GM12878 (cell line): ENCODE results near the gene SHROOM3. TPM values are rescaled to one million over a fixed set of nuclear protein-coding genes. Genes with fewer than 3 reads are reported as not detected.

Experiments
- ATAC-seq: fragments of 200-7000 bp; cut with Tn5 transposase; 3 replicates; pipeline ENCODE4 v1.9.1; 2020; ENCODE audit warnings: mild to moderate bottlenecking, moderate library complexity
- BruUV-seq: library from RNA; stranded (reverse); fragments of 400-500 nt; replicated peaks from 2 replicates; lab custom pipeline; 2021; lab: Mats Ljungman, UMichigan
- CTCF ChIA-PET: fragments of 300-600 bp; sonication (Branson Sonifier 250); formaldehyde crosslinking; extraction: SDS; loops from one replicate; lab custom pipeline; 2021; ENCODE audit warnings: inconsistent platforms; lab: Yijun Ruan, JAX
- POLR2A ChIA-PET: fragments of 350-600 bp; formaldehyde crosslinking; extraction: SDS; loops from one replicate; lab custom pipeline; 2021; ENCODE audit warnings: inconsistent platforms; lab: Charles Lee
- RAD21 ChIA-PET: fragments of 300-600 bp; sonication (Branson Sonifier 250); formaldehyde crosslinking; loops from one replicate; lab custom pipeline; 2023; ENCODE audit warnings: antibody characterized with exemption; ENCODE audit not compliant: unreplicated experiment; lab: Charles Lee
- SMC1A ChIA-PET: fragments of 300-600 bp; sonication (Branson Sonifier 250); formaldehyde crosslinking; loops from one replicate; lab custom pipeline; 2023; ENCODE audit not compliant: unreplicated experiment, uncharacterized antibody; lab: Charles Lee
- DNase-seq: peaks from one replicate; pipeline ENCODE4 v3.0.0-alpha.2; 2011; ENCODE audit warnings: low read depth, low spot score
- FAIRE-seq: peaks from 3 replicates; lab custom pipeline; 2011; peaks lifted over from hg19 to GRCh38; lab: Jason Lieb, UNC
- H2AFZ ChIP-seq: 2 replicates; pipeline ENCODE4 v1.6.0; 2011; ENCODE audit warnings: low read depth, low read length, control low read depth; ENCODE audit not compliant: control insufficient read depth
- H3K27ac ChIP-seq: 2 replicates; pipeline ENCODE4 v1.5.1; 2011; ENCODE audit warnings: control low read depth; ENCODE audit not compliant: control insufficient read depth, insufficient read depth
- H3K27me3 ChIP-seq, 2 experiments: replicated peaks in 1 of 2; 2 replicates each; pipeline versions ENCODE4 v1.6.0 to v1.6.1; 2011; ENCODE audit warnings: low read length in 1 of 2; ENCODE audit not compliant: control insufficient read depth in 2 of 2, insufficient read depth in 2 of 2
- H3K36me3 ChIP-seq, 2 experiments: 2 replicates each; pipeline ENCODE4 v1.5.1; 2011; ENCODE audit warnings: low read length in 1 of 2; ENCODE audit not compliant: control insufficient read depth in 2 of 2, insufficient read depth in 2 of 2
- H3K4me1 ChIP-seq: 2 replicates; pipeline ENCODE4 v1.6.1; 2011; ENCODE audit warnings: mild to moderate bottlenecking, low read length, moderate library complexity, mixed read lengths; ENCODE audit not compliant: control insufficient read depth, insufficient read depth
- H3K4me2 ChIP-seq: 2 replicates; pipeline ENCODE4 v1.6.0; 2011; ENCODE audit warnings: control low read depth; ENCODE audit not compliant: control insufficient read depth, insufficient read depth
- H3K4me3 ChIP-seq: fragments of 200-600 bp; sonication (generic); 2 replicates; pipeline ENCODE4 v1.5.1; 2016
- H3K79me2 ChIP-seq: 2 replicates; pipeline ENCODE4 v1.6.0; 2011; ENCODE audit warnings: low read length; ENCODE audit not compliant: control insufficient read depth, insufficient read depth
- H3K9ac ChIP-seq: 2 replicates; pipeline ENCODE4 v1.8.0; 2011; ENCODE audit warnings: low read length, control low read depth, mixed read lengths; ENCODE audit not compliant: control insufficient read depth, insufficient read depth
- H3K9me3 ChIP-seq: replicated peaks from 3 replicates; pipeline ENCODE4 v1.5.1; 2011; ENCODE audit warnings: mild to moderate bottlenecking, low read length; ENCODE audit not compliant: control insufficient read depth, insufficient read depth
- H4K20me1 ChIP-seq: 2 replicates; pipeline ENCODE4 v1.6.0; 2011; ENCODE audit not compliant: control insufficient read depth, insufficient read depth
- CHD2 ChIP-seq: IDR thresholded peaks from 2 replicates; pipeline ENCODE4 v1.6.1; 2011; ENCODE audit warnings: low read depth, low read length, improper control_type of control experiment, borderline replicate concordance
- CTCF ChIP-seq, 3 experiments: IDR thresholded peaks in 2 of 3; conservative IDR thresholded peaks in 1 of 3; 2 replicates each; pipeline ENCODE4 v1.5.1; 2011; ENCODE audit warnings: low read depth in 3 of 3, low read length in 3 of 3, mild to moderate bottlenecking in 3 of 3, control low read depth in 2 of 3, moderate library complexity in 2 of 3, inconsistent platforms in 1 of 3, mixed read lengths in 1 of 3; ENCODE audit not compliant: control insufficient read depth in 2 of 3, insufficient read depth in 1 of 3; ENCODE audit errors: extremely low read depth in 1 of 3
- RAD21 ChIP-seq: IDR thresholded peaks from 2 replicates; pipeline ENCODE4 v1.6.1; 2011; ENCODE audit warnings: mild to moderate bottlenecking, low read depth, low read length, moderate library complexity; ENCODE audit not compliant: insufficient read depth
- whole genome bisulfite sequencing: methylation state at CpG from one replicate; pipeline ENCODE4 v1.1.6; 2016; ENCODE audit warnings: low lambda C conversion rate; ENCODE audit not compliant: insufficient replicate concordance, insufficient coverage; ENCODE audit errors: missing lambda C conversion rate; 5-methylcytosine and 5-hydroxymethylcytosine counted together
- in situ Hi-C: fragments of 300-500 bp; cut with MboI; formaldehyde crosslinking; loops from 9 replicates; pipeline ENCODE4 v1.14.3; 2018; ENCODE audit warnings: mixed read lengths
- intact Hi-C: fragments of 100-400 bp; cut with micrococcal nuclease; formaldehyde crosslinking; loops from one replicate; pipeline ENCODE4 v1.14.2; 2022; ENCODE audit not compliant: unreplicated experiment
- polyA plus RNA-seq, 11 experiments: library from polyadenylated mRNA; depleted of rRNA in 4 of 11; unstranded in 6 of 11; stranded (reverse) in 5 of 11; fragments of >200 nt; fragmentation: Nextera tagmentation in 4 of 11; fragmentation: Illumina TruSeq in 1 of 11; extraction: Ambion mirVana in 4 of 11; extraction: Trizol in 1 of 11; gene quantifications; 1 replicate in 1 of 11; 2 replicates in 10 of 11; pipeline versions ENCODE4 v1.2.1 to v1.2.3, GENCODE V29; 2011 to 2016; ENCODE audit warnings: inconsistent platforms in 2 of 11, missing spikeins in 2 of 11, low read depth in 1 of 11
- total RNA-seq, 4 experiments: library from RNA; depleted of rRNA in 3 of 4; stranded (reverse); fragments of >200 nt in 3 of 4; fragmentation: Illumina TruSeq in 1 of 4; extraction: Trizol in 1 of 4; gene quantifications; 2 replicates each; pipeline versions ENCODE4 v1.2.1 to v1.2.3, GENCODE V29; 2013 to 2021

SHROOM3 gene
- total and polyA plus RNA-seq, 10 of the 15 experiments (the other 5 are each of a cell fraction or from before 2014, with no cell fraction given), result under 0.01 to 0.29 (median 0.08) TPM; not detected in 1

GRCh38 chr4:76733068-76733771 lies 298.2 kb downstream of the SHROOM3 start:
- Histone ChIP-seq H3K79me2 (no peaks in the 10 kb centered on the region), H3K27me3 (no peaks in the 10 kb centered on the region; a peak in 1 of 4 replicates), H3K36me3 (no peaks in the 10 kb centered on the region), H2AFZ (no peak overlapping the region), H4K20me1 (no peaks in the 10 kb centered on the region; the same call in none of the 2 replicates), H3K4me1 (no peaks in the 10 kb centered on the region; the same call in none of the 2 replicates), H3K9me3 (no peaks in the 10 kb centered on the region), H3K27ac (no peak overlapping the region), H3K9ac (no peak overlapping the region), H3K4me2 (no peak overlapping the region), H3K4me3 (no peak overlapping the region)
- 37% methylated on average over 3 of the region's 3 CpGs for WGBS
- TF ChIP-seq CHD2 (no peak), RAD21 (peak; percentile 19; the same call in 1 of the 2 replicates), CTCF (IDR thresholded peaks at IDR 0.05 in 2 of 3, conservative IDR thresholded peaks at IDR 0.05 in 1 of 3; ENCODE audit: control insufficient read depth in 2 of 3, extremely low read depth in 1 of 3, insufficient read depth in 1 of 3, low read depth in 3 of 3, low read length in 3 of 3) (peak in 2 of 3 experiments; percentile 18 to 24; a peak in 1 of 6 replicates)
- ATAC-seq (0 out of 3 replicates have a peak, but pooled peaks have one; percentile 25), FAIRE-seq (no peak), DNase-seq (no peak)
- RAD21 ChIA-PET, result interaction anchor here (1.1 kb wide), 1 partner anchor 170 kb away, joined by 3 read pairs; no protein-coding TSS in a partner anchor
- CTCF ChIA-PET, result no interaction called here
- no TSS peak for BruUV-seq
- POLR2A ChIA-PET, result no interaction called here
- in situ Hi-C loops, result no loop called here
- SMC1A ChIA-PET, result interaction anchor here (1.1 kb wide), 1 partner anchor 10 kb away, joined by 3 read pairs; no protein-coding TSS in a partner anchor
- intact Hi-C loops, result no loop called here
